Coronary artery (tissue), 2 donors: ENCODE measurements around the gene PSRC1.

Source experiments
- DNase-seq: peaks from one replicate; pipeline ENCODE4 v3.0.0-alpha.2; 2017; ENCODE audit warnings: low spot score
- H3K27ac ChIP-seq, 2 donors: fragments of 200-600 bp; sonication (generic); one replicate each; pipeline ENCODE4 v1.5.1; 2016 to 2019
- H3K4me3 ChIP-seq: fragments of 200-600 bp; sonication (generic); 2 replicates; pipeline ENCODE4 v1.5.1; 2016; ENCODE audit warnings: mild to moderate bottlenecking, moderate library complexity
- CTCF ChIP-seq: fragments of 200-600 bp; sonication (generic); IDR thresholded peaks from one replicate; pipeline ENCODE4 v1.5.1; 2019; ENCODE audit warnings: antibody characterized with exemption

Gene PSRC1

GRCh38 chr1:109270623-109271317 lies 12.2 kb downstream of the PSRC1 start:
- TF ChIP-seq CTCF = no peak
- DNase-seq = peak; percentile 65

GRCh38 chr1:109269981-109270622 lies 12.8 kb downstream of the PSRC1 start:
- peak; percentile 58 for DNase-seq
- H3K4me3 ChIP-seq = no peak overlapping the region
- H3K27ac ChIP-seq = no peak overlapping the region
- TF ChIP-seq CTCF = no peak

More at GRCh38 chr1:109270623-109271317, 12.2 kb downstream of the PSRC1 start:
- Histone ChIP-seq H3K27ac (no peak overlapping the region), H3K4me3 (no peak overlapping the region)

GRCh38 chr1:109269212-109269980 lies 13.5 kb downstream of the PSRC1 start:
- no peak for TF ChIP-seq CTCF
- H3K27ac ChIP-seq = no peak overlapping the region
- H3K4me3 ChIP-seq = no peak overlapping the region
- peak; percentile 68 for DNase-seq

GRCh38 chr1:109268431-109269211 lies 14.3 kb downstream of the PSRC1 start:
- DNase-seq = peak; percentile 64
- Histone ChIP-seq H3K4me3 (no peak overlapping the region), H3K27ac (no peak overlapping the region)
- TF ChIP-seq CTCF = no peak

GRCh38 chr1:109267743-109268300 lies 15.1 kb downstream of the PSRC1 start:
- no peak for TF ChIP-seq CTCF
- no peak overlapping the region for H3K27ac ChIP-seq
- no peak overlapping the region for H3K4me3 ChIP-seq
- peak; percentile 69 for DNase-seq

- no peak for TF ChIP-seq CTCF
- Histone ChIP-seq H3K27ac (no peak overlapping the region), H3K4me3 (no peak overlapping the region)
- peak; percentile 67 for DNase-seq
These were observed 16.0 kb downstream of the PSRC1 start for GRCh38 chr1:109266965-109267364.
